BJ (cell line): ENCODE results near the gene TECR. TPM values are rescaled to one million over a fixed set of nuclear protein-coding genes. Genes with fewer than 3 reads are reported as not detected.

Experiments used
- CTCF ChIA-PET: fragments of 350-600 bp; formaldehyde crosslinking; extraction: SDS; loops from one replicate; lab custom pipeline; 2021; ENCODE audit warnings: antibody characterized with exemption, inconsistent platforms; lab: Yijun Ruan, JAX
- POLR2A ChIA-PET: fragments of 300-600 bp; sonication (Branson Sonifier 250); formaldehyde crosslinking; extraction: SDS; loops from one replicate; lab custom pipeline; 2021; ENCODE audit warnings: antibody characterized with exemption; lab: Charles Lee
- DNase-seq: peaks from one replicate; pipeline ENCODE4 v3.0.0-alpha.2; 2011; ENCODE audit warnings: low read depth
- H3K27me3 ChIP-seq: 2 replicates; pipeline ENCODE4 v1.6.0; 2011; ENCODE audit warnings: low read length; ENCODE audit not compliant: control insufficient read depth, insufficient read depth
- H3K36me3 ChIP-seq: 2 replicates; pipeline ENCODE4 v1.5.1; 2011; ENCODE audit warnings: low read length; ENCODE audit not compliant: control insufficient read depth, insufficient read depth
- H3K4me3 ChIP-seq: 2 replicates; pipeline ENCODE4 v1.5.1; 2011; ENCODE audit warnings: low read depth, mild to moderate bottlenecking, control low read depth, low read length
- CTCF ChIP-seq: IDR thresholded peaks from 2 replicates; pipeline ENCODE4 v1.5.1; 2011; ENCODE audit warnings: low read depth, mild to moderate bottlenecking, control low read depth, inconsistent platforms, low read length, moderate library complexity; ENCODE audit not compliant: insufficient read depth
- polyA plus RNA-seq: library from polyadenylated mRNA; depleted of rRNA; stranded (reverse); fragments of >200 nt; gene quantifications from 2 replicates; pipeline ENCODE4 v1.2.3, GENCODE V29; 2011

TECR gene
- polyA plus RNA-seq, 1 experiment = 95.9 TPM

GRCh38 chr19:14566712-14567077, 37.3 kb downstream of the TECR start:
- Histone ChIP-seq H3K27me3 (no peaks in the 10 kb centered on the region), H3K36me3 (peaks cover 10% of the 10 kb centered on the region), H3K4me3 (no peak overlapping the region)
- no peak for DNase-seq
- ChIA-PET POLR2A (no interaction called here), CTCF (interaction anchor here (9.9 kb wide), 1 partner anchor 11 kb away, joined by 62 read pairs; no protein-coding TSS in a partner anchor)
- TF ChIP-seq CTCF = no peak

DNA sequence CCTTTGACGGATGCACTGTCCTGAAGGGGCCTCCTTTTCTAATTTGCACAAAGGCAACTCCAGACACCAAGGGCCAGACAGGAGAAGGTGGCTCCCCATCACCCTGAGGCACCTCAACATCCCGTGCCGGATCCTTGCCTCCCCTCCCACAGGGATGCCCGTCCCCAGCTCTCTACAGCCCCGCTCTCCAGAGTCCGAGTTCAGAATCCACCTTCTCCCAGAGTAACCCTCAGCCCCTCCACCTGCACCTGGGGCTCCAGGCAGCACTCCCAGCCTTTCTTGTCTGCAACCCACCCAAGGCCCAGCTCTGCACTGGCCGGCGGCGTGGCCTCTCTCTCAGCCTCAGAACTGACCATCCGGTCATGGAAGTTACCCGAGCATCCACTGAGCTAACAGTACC, 37.7 kb downstream of the TECR start:
- Histone ChIP-seq H3K36me3 (peaks cover 10% of the 10 kb centered on the region), H3K27me3 (no peaks in the 10 kb centered on the region), H3K4me3 (no peak overlapping the region)
- ChIA-PET CTCF (interaction anchor here (9.9 kb wide), 1 partner anchor 11 kb away, joined by 62 read pairs; no protein-coding TSS in a partner anchor), POLR2A (no interaction called here)
- no peak for TF ChIP-seq CTCF
- no peak for DNase-seq

GRCh38 chr19:14570864-14571527, 41.6 kb downstream of the TECR start:
- peaks cover 7% of the 10 kb centered on the region for H3K36me3 ChIP-seq
- ChIA-PET CTCF (interaction anchor here (1.0 to 9.9 kb wide), 6 partner anchors 15 to 321 kb away, joined by 3 to 62 read pairs (median 7); no protein-coding TSS in a partner anchor), POLR2A (interaction anchor here (0.5 kb wide), 1 partner anchor 23 kb away, joined by 3 read pairs; no protein-coding TSS in a partner anchor)
- no peaks in the 10 kb centered on the region for H3K27me3 ChIP-seq
- DNase-seq = no peak
- H3K4me3 ChIP-seq = peak overlapping the region; percentile 95
- no peak for TF ChIP-seq CTCF

- Histone ChIP-seq H3K36me3 (peaks cover 3% of the 10 kb centered on the region), H3K4me3 (peak within 1 kb of the TSS; percentile 95), H3K27me3 (no peaks in the 10 kb centered on the region)
- POLR2A ChIA-PET = interaction anchor here (0.5 kb wide), 1 partner anchor 24 kb away, joined by 3 read pairs; no protein-coding TSS in a partner anchor
- CTCF ChIA-PET = interaction anchor here (0.6 to 9.9 kb wide), 11 partner anchors 13 to 1414 kb away, joined by 3 to 62 read pairs (median 6); partner anchors contain the start of gene ZNF333
- peak; percentile 87 for TF ChIP-seq CTCF
- DNase-seq = peak; percentile 58
These were observed 42.5 kb downstream of the TECR start, which contains the start of gene NDUFB7 for GRCh38 chr19:14571695-14572490. NDUFB7 (minus strand) TSS chr19:14572066; CDS start chr19:14572000, 66 bp downstream.
